HUES48 (cell line): ENCODE measurements around the gene LTA4H.

Experiments used
- H3K27ac ChIP-seq: one replicate; pipeline ENCODE4 v1.7.0; 2013; ENCODE audit warnings: low read depth, low read length, inconsistent platforms
- H3K27me3 ChIP-seq: 2 replicates; pipeline ENCODE4 v1.6.1; 2013; ENCODE audit warnings: mild to moderate bottlenecking, low read length; ENCODE audit not compliant: control insufficient read depth, insufficient read depth
- H3K36me3 ChIP-seq: 2 replicates; pipeline ENCODE4 v1.6.1; 2013; ENCODE audit warnings: low read length; ENCODE audit not compliant: control insufficient read depth, insufficient read depth
- H3K4me1 ChIP-seq: 2 replicates; pipeline ENCODE4 v1.6.1; 2013; ENCODE audit warnings: mild to moderate bottlenecking, low read length; ENCODE audit not compliant: control insufficient read depth, insufficient read depth
- H3K4me3 ChIP-seq: 2 replicates; pipeline ENCODE4 v1.5.1; 2013; ENCODE audit warnings: mild to moderate bottlenecking, low read depth, low read length
- H3K9ac ChIP-seq: 2 replicates; pipeline ENCODE4 v1.6.1; 2013; ENCODE audit warnings: mild to moderate bottlenecking, low read depth, low read length, moderate library complexity
- H3K9me3 ChIP-seq: 2 replicates; pipeline ENCODE4 v1.6.1; 2013; ENCODE audit warnings: low read length; ENCODE audit not compliant: control insufficient read depth, insufficient read depth

Gene LTA4H

DNA sequence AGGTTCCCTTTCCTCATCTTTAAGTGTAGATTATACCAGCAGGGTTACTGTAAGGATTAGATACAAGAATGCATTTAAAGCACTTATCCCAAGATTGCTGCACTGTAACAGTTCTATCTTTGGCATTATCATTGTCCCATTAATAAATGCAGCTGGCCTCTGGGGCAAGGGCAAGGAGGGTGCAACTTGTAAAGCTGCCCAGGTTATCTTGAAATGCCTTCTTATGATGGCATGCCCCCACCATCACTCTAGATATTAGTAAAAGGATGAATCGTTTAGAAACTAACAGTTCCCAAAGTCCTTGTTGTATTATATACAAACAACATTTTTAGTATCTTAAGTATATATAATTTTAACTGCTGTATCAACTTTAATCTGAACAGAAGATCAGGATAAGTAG is 6.8 kb downstream of the LTA4H start:
- H3K36me3 ChIP-seq: peaks cover 53% of the 10 kb centered on the region
- no peaks in the 10 kb centered on the region for H3K4me1 ChIP-seq
- no peak overlapping the region for H3K9ac ChIP-seq
- H3K27me3 ChIP-seq: no peaks in the 10 kb centered on the region
- no peak overlapping the region for H3K4me3 ChIP-seq
- no peak overlapping the region for H3K27ac ChIP-seq
- H3K9me3 ChIP-seq: no peaks in the 10 kb centered on the region

DNA sequence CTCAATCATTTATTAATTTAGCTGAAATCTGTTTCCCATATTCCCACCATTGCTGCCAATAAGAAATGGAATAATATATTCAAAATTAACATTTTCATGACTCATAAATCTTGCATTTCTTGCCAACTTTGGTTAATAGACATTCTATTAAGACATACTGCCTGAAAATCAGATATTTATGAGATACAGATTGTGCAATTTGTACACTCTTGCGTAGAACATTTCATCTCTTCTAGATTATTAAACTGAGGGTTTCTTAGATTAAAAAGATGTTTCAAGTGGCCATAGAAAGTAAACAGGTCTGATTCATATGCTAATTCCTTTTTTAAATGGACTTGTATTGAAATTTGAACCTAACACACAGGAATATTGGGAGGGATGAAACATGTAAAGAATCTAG is 9.1 kb downstream of the LTA4H start:
- no peak overlapping the region for H3K9ac ChIP-seq
- no peaks in the 10 kb centered on the region for H3K27me3 ChIP-seq
- no peak overlapping the region for H3K4me3 ChIP-seq
- H3K27ac ChIP-seq: no peak overlapping the region
- H3K36me3 ChIP-seq: peaks cover 75% of the 10 kb centered on the region
- no peaks in the 10 kb centered on the region for H3K4me1 ChIP-seq
- no peaks in the 10 kb centered on the region for H3K9me3 ChIP-seq

GRCh38 chr12:96025518-96025917 is 9.9 kb downstream of the LTA4H start:
- no peak overlapping the region for H3K9ac ChIP-seq
- no peak overlapping the region for H3K4me3 ChIP-seq
- H3K9me3 ChIP-seq: no peaks in the 10 kb centered on the region
- no peak overlapping the region for H3K27ac ChIP-seq
- no peaks in the 10 kb centered on the region for H3K4me1 ChIP-seq
- no peaks in the 10 kb centered on the region for H3K27me3 ChIP-seq
- H3K36me3 ChIP-seq: peaks cover 83% of the 10 kb centered on the region

DNA sequence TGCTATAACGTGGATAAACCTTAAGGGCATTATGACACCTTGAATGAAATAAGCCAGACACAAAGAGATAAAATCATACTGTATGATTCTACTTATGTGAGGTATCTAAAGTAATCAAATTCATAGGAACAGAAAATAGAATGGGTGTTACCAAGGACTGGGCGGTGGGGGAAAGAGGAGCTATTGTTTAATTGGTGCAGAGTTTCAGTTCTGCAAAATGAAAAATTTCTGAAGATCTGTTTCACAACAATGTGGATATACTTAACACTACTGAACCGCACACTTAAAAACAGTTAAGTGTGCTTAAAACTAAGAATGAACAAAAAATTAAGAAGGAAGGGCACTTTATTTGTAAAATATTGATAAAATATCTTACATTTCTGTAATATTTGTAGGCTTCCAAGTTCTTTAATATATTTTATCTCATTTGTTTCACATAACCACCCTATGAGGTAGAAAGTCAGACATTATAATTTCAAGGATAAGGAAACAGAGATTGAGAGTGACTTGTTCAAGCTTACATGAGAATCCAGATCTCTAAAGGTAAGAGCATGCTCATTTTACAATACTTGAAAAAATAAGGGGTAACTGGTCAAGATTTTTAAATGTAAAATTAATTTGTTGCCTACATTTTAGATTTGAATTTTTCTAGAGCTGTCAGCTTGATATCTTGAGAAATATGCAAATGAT is 14.9 kb downstream of the LTA4H start:
- H3K9me3 ChIP-seq: no peaks in the 10 kb centered on the region
- H3K4me1 ChIP-seq: no peaks in the 10 kb centered on the region
- H3K27me3 ChIP-seq: no peaks in the 10 kb centered on the region
- no peak overlapping the region for H3K27ac ChIP-seq
- H3K9ac ChIP-seq: no peak overlapping the region
- no peak overlapping the region for H3K4me3 ChIP-seq
- peaks cover 89% of the 10 kb centered on the region for H3K36me3 ChIP-seq

DNA sequence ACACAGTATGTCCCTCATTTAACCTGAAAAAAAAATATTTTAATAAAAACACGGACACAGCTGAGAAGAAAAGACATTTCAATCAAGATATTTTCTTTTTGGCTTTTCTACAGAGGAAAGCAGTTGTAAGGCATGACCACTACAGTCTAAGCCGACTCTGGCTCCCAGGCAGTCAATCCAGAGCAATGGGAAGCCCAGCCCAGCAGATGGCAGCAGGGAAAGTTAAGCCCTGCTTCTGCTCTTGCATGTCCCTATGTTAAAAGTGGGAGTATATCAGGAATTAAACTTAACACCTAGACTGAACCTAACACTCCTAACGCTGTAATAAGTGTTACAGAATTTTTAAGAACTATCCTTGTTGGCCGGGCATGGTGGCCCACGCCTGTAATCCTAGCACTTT is 19.7 kb downstream of the LTA4H start:
- no peaks in the 10 kb centered on the region for H3K4me1 ChIP-seq
- peaks cover 92% of the 10 kb centered on the region for H3K36me3 ChIP-seq
- no peak overlapping the region for H3K27ac ChIP-seq

DNA sequence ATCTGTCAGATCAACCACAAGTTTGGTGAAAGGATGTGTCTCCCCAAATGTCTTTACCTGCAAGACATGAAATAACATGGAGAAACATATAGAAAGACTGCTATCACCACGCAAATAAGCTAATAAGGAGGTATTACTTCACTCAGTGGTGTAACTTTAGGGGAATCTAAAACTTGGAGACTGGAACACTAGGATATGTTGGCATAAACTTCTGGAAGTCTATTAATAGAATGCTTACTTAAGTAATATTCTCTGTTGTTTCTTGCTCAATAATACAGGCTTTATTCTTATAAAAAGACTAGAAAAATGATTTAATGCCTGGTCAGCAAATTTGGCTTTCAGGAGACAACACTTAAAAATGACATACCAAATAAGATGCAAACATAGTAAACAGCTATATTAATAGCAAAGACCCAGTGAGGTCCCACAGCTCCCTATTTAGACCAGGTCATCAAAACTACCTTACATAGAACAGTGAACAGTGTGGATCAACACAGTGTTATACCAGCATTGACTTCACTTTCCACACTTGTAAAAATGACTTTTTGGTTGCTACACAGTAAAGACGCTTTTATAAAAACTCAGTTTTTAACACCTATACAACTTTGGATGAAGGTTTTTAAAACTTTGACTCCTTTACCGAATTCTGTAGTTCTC is 20.3 kb downstream of the LTA4H start:
- Histone ChIP-seq H3K36me3 (peaks cover 92% of the 10 kb centered on the region), H3K9ac (no peak overlapping the region), H3K4me3 (no peak overlapping the region), H3K27ac (no peak overlapping the region), H3K4me1 (no peaks in the 10 kb centered on the region), H3K9me3 (no peaks in the 10 kb centered on the region), H3K27me3 (no peaks in the 10 kb centered on the region)

More for the DNA sequence above, 19.7 kb downstream of the LTA4H start:
- H3K9ac ChIP-seq: no peak overlapping the region
- H3K9me3 ChIP-seq: no peaks in the 10 kb centered on the region
- H3K27me3 ChIP-seq: no peaks in the 10 kb centered on the region
- no peak overlapping the region for H3K4me3 ChIP-seq

- no peaks in the 10 kb centered on the region for H3K4me1 ChIP-seq
- peaks cover 99% of the 10 kb centered on the region for H3K36me3 ChIP-seq
- no peak overlapping the region for H3K9ac ChIP-seq
- H3K27me3 ChIP-seq: no peaks in the 10 kb centered on the region
- no peak overlapping the region for H3K4me3 ChIP-seq
- no peak overlapping the region for H3K27ac ChIP-seq
- H3K9me3 ChIP-seq: no peaks in the 10 kb centered on the region
Measured at GRCh38 chr12:96007729-96008128, 27.7 kb downstream of the LTA4H start.

DNA sequence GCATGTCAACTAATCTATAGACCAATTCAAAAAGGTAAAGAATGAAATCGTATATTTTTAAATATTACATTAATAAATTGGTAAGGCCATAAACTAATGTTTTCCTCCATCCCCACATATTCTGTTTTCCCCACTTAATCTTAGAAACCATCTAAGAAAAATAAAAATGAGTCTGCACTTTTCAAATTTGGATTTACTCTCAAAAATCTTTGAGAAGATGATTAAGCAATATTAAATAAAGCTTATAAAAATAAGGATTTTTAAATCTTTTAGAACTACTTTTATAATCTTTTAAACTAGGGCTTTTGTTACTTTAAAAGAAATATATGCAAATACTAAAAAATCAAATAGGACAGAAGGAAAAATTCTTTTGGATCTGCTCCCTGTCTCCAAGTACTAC is 28.7 kb downstream of the LTA4H start:
- no peaks in the 10 kb centered on the region for H3K9me3 ChIP-seq
- H3K27ac ChIP-seq: no peak overlapping the region
- no peaks in the 10 kb centered on the region for H3K27me3 ChIP-seq
- peaks cover 96% of the 10 kb centered on the region for H3K36me3 ChIP-seq
- H3K4me1 ChIP-seq: no peaks in the 10 kb centered on the region
- no peak overlapping the region for H3K4me3 ChIP-seq
- no peak overlapping the region for H3K9ac ChIP-seq

- no peak overlapping the region for H3K27ac ChIP-seq
- peaks cover 5% of the 10 kb centered on the region; the same call in 1 of the 2 replicates for H3K4me1 ChIP-seq
- no peak overlapping the region for H3K9ac ChIP-seq
- H3K36me3 ChIP-seq: peaks cover 46% of the 10 kb centered on the region
- no peaks in the 10 kb centered on the region for H3K9me3 ChIP-seq
- H3K4me3 ChIP-seq: no peak overlapping the region
- no peaks in the 10 kb centered on the region for H3K27me3 ChIP-seq
Measured at GRCh38 chr12:96000858-96001257, 34.5 kb downstream of the LTA4H start.

DNA sequence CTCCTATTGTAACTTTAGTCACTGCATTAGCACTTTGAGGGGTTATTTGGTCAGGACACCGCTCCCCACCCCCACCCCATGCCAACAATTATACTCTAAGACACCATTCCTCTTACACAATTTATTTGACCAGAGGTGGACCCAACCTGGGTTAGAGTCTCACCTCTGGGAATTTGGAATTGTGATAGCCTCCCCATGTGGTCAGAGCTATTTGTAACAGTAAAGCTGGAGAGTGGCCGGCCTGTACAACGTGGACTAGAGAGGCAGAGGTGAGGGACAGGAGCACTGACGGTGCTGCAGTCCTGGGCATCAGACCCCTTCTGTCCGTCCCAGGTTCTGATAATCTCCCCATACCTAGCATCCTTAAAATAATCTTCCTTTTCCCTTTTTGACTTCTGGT is 35.9 kb downstream of the LTA4H start:
- H3K9ac ChIP-seq: no peak overlapping the region
- peaks cover 5% of the 10 kb centered on the region; the same call in 1 of the 2 replicates for H3K4me1 ChIP-seq
- no peaks in the 10 kb centered on the region for H3K9me3 ChIP-seq
- no peaks in the 10 kb centered on the region for H3K27me3 ChIP-seq
- H3K4me3 ChIP-seq: no peak overlapping the region
- H3K36me3 ChIP-seq: peaks cover 32% of the 10 kb centered on the region
- H3K27ac ChIP-seq: no peak overlapping the region

- no peak overlapping the region for H3K4me3 ChIP-seq
- peaks cover 5% of the 10 kb centered on the region; the same call in 1 of the 2 replicates for H3K4me1 ChIP-seq
- no peak overlapping the region for H3K27ac ChIP-seq
Measured at GRCh38 chr12:95998611-95999286, 36.6 kb downstream of the LTA4H start.

More at GRCh38 chr12:95998611-95999286, 36.6 kb downstream of the LTA4H start:
- Histone ChIP-seq H3K9ac (no peak overlapping the region), H3K27me3 (no peaks in the 10 kb centered on the region), H3K9me3 (no peaks in the 10 kb centered on the region), H3K36me3 (peaks cover 25% of the 10 kb centered on the region)
